ENCODE measurements around the gene GBX1. TPM values are rescaled to one million over a fixed set of nuclear protein-coding genes. Genes with fewer than 3 reads are reported as not detected.

The GBX1 gene
- polyA plus RNA-seq, 1 donor (not counting 4 experiments of a cell fraction or from before 2014, with no cell fraction given), result not detected

GRCh38 chr7:151142686-151143040 lies 24.8 kb downstream of the GBX1 start:
- TF ChIP-seq EZH2 (IDR thresholded peaks at IDR 0.05; ENCODE audit: low read length), result no peak
- no peak for TF ChIP-seq CTCF (optimal IDR thresholded peaks at IDR 0.05 in 1 of 3, IDR thresholded peaks at IDR 0.05 in 1 of 3, conservative IDR thresholded peaks at IDR 0.05 in 1 of 3; ENCODE audit: extremely low read depth in 1 of 3, insufficient read depth in 2 of 3, low read length in 3 of 3)
- H3K4me1 ChIP-seq (ENCODE audit: control insufficient read depth, extremely low read depth, insufficient read depth, low read length), result peaks cover 9% of the 10 kb centered on the region
- no peaks in the 10 kb centered on the region for H3K9me1 ChIP-seq (ENCODE audit: control insufficient read depth, extremely low read depth, insufficient read depth, low read length)
- dilution Hi-C loops (cut with MboI; ENCODE audit: extremely low pct_ligation_motif_present, low sequenced_read_pairs), result no loop called here
- FAIRE-seq, result no peak
- no peak for DNase-seq (ENCODE audit: low read depth, low spot score)
- H3K27ac ChIP-seq (ENCODE audit: control insufficient read depth, insufficient read depth, low read length), result no peak overlapping the region
- no peak overlapping the region for H3K4me3 ChIP-seq (ENCODE audit: control insufficient read depth in 2 of 3, extremely low read depth in 1 of 3, insufficient read depth in 2 of 3, low read depth in 1 of 3, low read length in 3 of 3)
- H3K79me2 ChIP-seq (ENCODE audit: control insufficient read depth, insufficient read depth, low read length), result no peaks in the 10 kb centered on the region
- peaks cover 43 to 44% of the 10 kb centered on the region in 2 experiments for H3K36me3 ChIP-seq (ENCODE audit: control insufficient read depth in 2 of 2, extremely low read depth in 1 of 2, insufficient read depth in 2 of 2, low read length in 2 of 2)
- no peaks in the 10 kb centered on the region for H4K20me1 ChIP-seq (ENCODE audit: control insufficient read depth, extremely low read depth, insufficient read depth, low read length)
- no peak overlapping the region for H3K4me2 ChIP-seq (ENCODE audit: control insufficient read depth, extremely low read depth, insufficient read depth, low read depth, low read length)
- H3K9me3 ChIP-seq (ENCODE audit: control insufficient read depth, low read depth, low read length), result no peaks in the 10 kb centered on the region
- no peaks in the 10 kb centered on the region for H3K27me3 ChIP-seq (ENCODE audit: control insufficient read depth, extremely low read depth, insufficient read depth, low read length)
- no peak overlapping the region for H3K9ac ChIP-seq (ENCODE audit: control insufficient read depth, extremely low read depth, insufficient read depth, low read length)
- no peak overlapping the region for H2AFZ ChIP-seq (ENCODE audit: control insufficient read depth, low read length)

GRCh38 chr7:151141855-151142685 lies 25.4 kb downstream of the GBX1 start:
- Histone ChIP-seq H3K4me3 (ENCODE audit: control insufficient read depth in 2 of 3, extremely low read depth in 1 of 3, insufficient read depth in 2 of 3, low read depth in 1 of 3, low read length in 3 of 3) (no peak overlapping the region), H3K9me1 (ENCODE audit: control insufficient read depth, extremely low read depth, insufficient read depth, low read length) (no peaks in the 10 kb centered on the region), H3K9me3 (ENCODE audit: control insufficient read depth, low read depth, low read length) (no peaks in the 10 kb centered on the region), H3K4me1 (ENCODE audit: control insufficient read depth, extremely low read depth, insufficient read depth, low read length) (peaks cover 9% of the 10 kb centered on the region), H3K79me2 (ENCODE audit: control insufficient read depth, insufficient read depth, low read length) (no peaks in the 10 kb centered on the region), H3K27me3 (ENCODE audit: control insufficient read depth, extremely low read depth, insufficient read depth, low read length) (no peaks in the 10 kb centered on the region), H3K9ac (ENCODE audit: control insufficient read depth, extremely low read depth, insufficient read depth, low read length) (no peak overlapping the region), H4K20me1 (ENCODE audit: control insufficient read depth, extremely low read depth, insufficient read depth, low read length) (no peaks in the 10 kb centered on the region), H3K36me3 (ENCODE audit: control insufficient read depth in 2 of 2, extremely low read depth in 1 of 2, insufficient read depth in 2 of 2, low read length in 2 of 2) (peaks cover 43 to 44% of the 10 kb centered on the region in 2 experiments), H2AFZ (ENCODE audit: control insufficient read depth, low read length) (no peak overlapping the region), H3K27ac (ENCODE audit: control insufficient read depth, insufficient read depth, low read length) (no peak overlapping the region), H3K4me2 (ENCODE audit: control insufficient read depth, extremely low read depth, insufficient read depth, low read depth, low read length) (no peak overlapping the region)
- no peak for DNase-seq (ENCODE audit: low read depth, low spot score)
- FAIRE-seq, result no peak
- no peak for TF ChIP-seq EZH2 (IDR thresholded peaks at IDR 0.05; ENCODE audit: low read length)
- no peak for TF ChIP-seq CTCF (optimal IDR thresholded peaks at IDR 0.05 in 1 of 3, IDR thresholded peaks at IDR 0.05 in 1 of 3, conservative IDR thresholded peaks at IDR 0.05 in 1 of 3; ENCODE audit: extremely low read depth in 1 of 3, insufficient read depth in 2 of 3, low read length in 3 of 3)
- dilution Hi-C loops (cut with MboI; ENCODE audit: extremely low pct_ligation_motif_present, low sequenced_read_pairs), result no loop called here
